Hematopoietic multipotent progenitor cell treated with erythropoietin and hydrocortisone succinate and interleukin-3 and kit ligand, for 8 days (in vitro differentiated cells): ENCODE measurements around the gene CFAP57.

Source experiments
- DNase-seq: peaks from one replicate; pipeline ENCODE4 v3.0.0-alpha.2; 2015

CFAP57 gene

GRCh38 chr1:43256675-43257570, 84.8 kb downstream of the CFAP57 start:
- no peak for DNase-seq

- DNase-seq, result no peak
Measured at GRCh38 chr1:43258370-43258769, 86.2 kb downstream of the CFAP57 start.

- no peak for DNase-seq
Measured at GRCh38 chr1:43265431-43265830, 93.3 kb downstream of the CFAP57 start.

- DNase-seq, result no peak
Measured at GRCh38 chr1:43266881-43267280, 94.8 kb downstream of the CFAP57 start.

- DNase-seq, result no peak
Measured at GRCh38 chr1:43267291-43267805, 95.2 kb downstream of the CFAP57 start.

- no peak for DNase-seq
Measured at GRCh38 chr1:43267818-43268425, 95.8 kb downstream of the CFAP57 start.

- no peak for DNase-seq
Measured at GRCh38 chr1:43269627-43270375, 97.7 kb downstream of the CFAP57 start, which contains the start of gene TMEM125. TSS of gene TMEM125 (plus strand) at chr1:43269983. CDS start at chr1:43272723, 2,740 bp downstream.

- no peak for DNase-seq
Measured at GRCh38 chr1:43270421-43271095, 98.4 kb downstream of the CFAP57 start.

- no peak for DNase-seq
Measured at GRCh38 chr1:43271186-43272118, 99.3 kb downstream of the CFAP57 start.

- DNase-seq, result no peak
Measured at GRCh38 chr1:43272161-43272560, 100.0 kb downstream of the CFAP57 start.

GRCh38 chr1:43272576-43273571, 100.7 kb downstream of the CFAP57 start:
- DNase-seq, result no peak

- no peak for DNase-seq
Measured at GRCh38 chr1:43273708-43274107, 101.6 kb downstream of the CFAP57 start.

- no peak for DNase-seq
Measured at GRCh38 chr1:43274125-43274803, 102.1 kb downstream of the CFAP57 start.

- no peak for DNase-seq
Measured at GRCh38 chr1:43274804-43275180, 102.7 kb downstream of the CFAP57 start.

- no peak for DNase-seq
Measured at GRCh38 chr1:43275826-43276620, 103.9 kb downstream of the CFAP57 start.

- no peak for DNase-seq
Measured at GRCh38 chr1:43276673-43277072, 104.5 kb downstream of the CFAP57 start.

- DNase-seq, result no peak
Measured at GRCh38 chr1:43277116-43277876, 105.2 kb downstream of the CFAP57 start.

- DNase-seq, result no peak
Measured at GRCh38 chr1:43279161-43279560, 107.0 kb downstream of the CFAP57 start.
